ENCODE results near the gene CDC73.

Gene CDC73

DNA sequence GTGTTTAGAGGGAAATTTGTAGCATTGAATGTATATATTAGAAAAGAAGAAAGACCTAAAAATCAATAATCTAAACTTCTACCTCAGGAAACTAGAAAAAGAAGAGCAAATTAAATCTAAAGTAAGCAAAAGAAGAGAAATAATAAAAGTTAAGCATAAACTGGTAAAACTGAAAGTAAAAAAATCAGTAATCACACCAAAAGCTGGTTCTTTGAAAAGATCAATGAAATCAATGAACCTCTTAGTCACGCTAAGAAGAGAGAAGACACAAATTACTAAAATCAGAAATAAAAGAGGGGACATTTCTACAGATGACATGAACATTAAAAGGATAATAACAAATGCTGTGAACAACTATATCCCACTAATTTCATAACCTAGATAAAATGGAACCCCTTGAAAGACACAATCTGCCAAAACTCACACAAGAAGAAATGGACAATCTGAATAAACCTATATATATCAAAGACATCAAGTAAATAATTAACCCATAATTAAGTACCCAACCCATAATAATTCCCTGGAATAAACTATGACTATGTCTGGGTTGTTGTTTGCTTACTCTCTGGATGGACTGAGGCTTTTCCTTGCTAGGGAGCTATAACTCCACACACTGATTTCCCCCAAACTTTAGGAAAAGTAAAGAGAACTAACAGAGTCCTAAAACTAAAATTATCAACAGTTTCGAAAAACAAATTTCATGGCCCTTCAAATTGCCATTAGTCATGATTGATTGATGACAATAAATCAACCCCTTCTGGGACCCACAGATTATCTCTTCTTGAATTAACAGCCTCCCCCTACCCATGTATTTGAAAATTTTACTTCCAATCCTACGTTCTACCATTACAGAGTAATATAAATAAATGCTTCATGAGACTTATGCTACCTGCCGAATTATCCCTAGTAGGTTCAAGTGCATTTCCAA, 2.8 kb upstream of the CDC73 start:
- no peak for DNase-seq (ENCODE audit: low read depth)
- H3K4me3 ChIP-seq (replicated peaks; ENCODE audit: low read depth, low read length): no peak overlapping the region
- TF ChIP-seq, protein P1, sequence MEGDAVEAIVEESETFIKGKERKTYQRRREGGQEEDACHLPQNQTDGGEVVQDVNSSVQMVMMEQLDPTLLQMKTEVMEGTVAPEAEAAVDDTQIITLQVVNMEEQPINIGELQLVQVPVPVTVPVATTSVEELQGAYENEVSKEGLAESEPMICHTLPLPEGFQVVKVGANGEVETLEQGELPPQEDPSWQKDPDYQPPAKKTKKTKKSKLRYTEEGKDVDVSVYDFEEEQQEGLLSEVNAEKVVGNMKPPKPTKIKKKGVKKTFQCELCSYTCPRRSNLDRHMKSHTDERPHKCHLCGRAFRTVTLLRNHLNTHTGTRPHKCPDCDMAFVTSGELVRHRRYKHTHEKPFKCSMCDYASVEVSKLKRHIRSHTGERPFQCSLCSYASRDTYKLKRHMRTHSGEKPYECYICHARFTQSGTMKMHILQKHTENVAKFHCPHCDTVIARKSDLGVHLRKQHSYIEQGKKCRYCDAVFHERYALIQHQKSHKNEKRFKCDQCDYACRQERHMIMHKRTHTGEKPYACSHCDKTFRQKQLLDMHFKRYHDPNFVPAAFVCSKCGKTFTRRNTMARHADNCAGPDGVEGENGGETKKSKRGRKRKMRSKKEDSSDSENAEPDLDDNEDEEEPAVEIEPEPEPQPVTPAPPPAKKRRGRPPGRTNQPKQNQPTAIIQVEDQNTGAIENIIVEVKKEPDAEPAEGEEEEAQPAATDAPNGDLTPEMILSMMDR (IDR thresholded peaks at IDR 0.05; ENCODE audit: low read length, missing control alignments): no peak

DNA sequence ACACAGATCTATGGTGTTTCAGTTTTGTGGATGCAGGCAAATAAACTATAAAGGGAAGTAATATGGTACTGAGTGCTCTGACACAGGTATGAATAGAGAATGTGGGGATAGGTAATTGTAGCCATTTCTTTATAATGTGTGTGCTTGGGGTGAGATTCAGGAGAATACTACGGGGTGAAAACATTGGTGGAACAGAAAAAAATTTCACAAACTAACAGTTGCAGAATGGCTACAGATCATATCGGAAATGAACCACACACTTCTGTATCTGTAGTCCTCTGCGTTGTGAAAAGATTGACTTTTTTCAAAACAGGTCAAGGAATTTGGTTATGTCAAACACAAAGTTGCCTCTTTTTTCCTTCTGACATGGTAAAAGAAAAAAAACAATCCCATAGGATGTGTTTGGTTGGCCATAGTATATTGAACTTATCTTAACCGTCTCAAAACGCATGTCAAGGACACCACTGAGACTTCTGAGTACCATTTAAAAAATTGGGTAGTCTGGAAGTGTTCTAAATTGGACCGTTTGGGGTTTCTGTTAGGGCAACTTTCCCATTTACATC, 1.1 kb upstream of the CDC73 start:
- TF ChIP-seq, protein P1 (IDR thresholded peaks at IDR 0.05; ENCODE audit: low read length, missing control alignments): no peak
- no peak overlapping the region for H3K4me3 ChIP-seq (replicated peaks; ENCODE audit: low read depth, low read length)
- no peak for DNase-seq (ENCODE audit: low read depth)

DNA sequence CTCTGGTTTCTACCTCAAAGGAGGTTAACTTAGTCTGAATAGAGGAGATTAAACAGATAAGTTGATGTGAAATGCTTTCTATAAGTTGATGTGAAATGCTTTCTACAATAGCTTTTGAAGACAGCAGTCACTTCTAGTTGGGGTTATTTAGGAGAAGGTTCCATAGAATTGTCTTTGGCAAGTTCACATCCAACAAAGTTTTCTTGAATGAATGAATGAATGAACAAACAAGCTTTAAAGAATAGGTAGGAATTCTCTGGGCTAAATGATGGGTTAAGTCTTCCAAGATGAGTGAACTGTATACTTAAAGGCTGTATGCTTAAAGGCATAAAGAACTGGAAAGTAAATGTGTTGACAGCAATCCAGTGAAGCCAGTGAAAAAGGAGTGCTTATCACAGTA, 1.9 kb downstream of the CDC73 start:
- DNase-seq (ENCODE audit: low read depth): no peak
- peak overlapping the region; percentile 90 for H3K4me3 ChIP-seq (replicated peaks; ENCODE audit: low read depth, low read length)
- TF ChIP-seq, protein P1 (IDR thresholded peaks at IDR 0.05; ENCODE audit: low read length, missing control alignments): no peak

DNA sequence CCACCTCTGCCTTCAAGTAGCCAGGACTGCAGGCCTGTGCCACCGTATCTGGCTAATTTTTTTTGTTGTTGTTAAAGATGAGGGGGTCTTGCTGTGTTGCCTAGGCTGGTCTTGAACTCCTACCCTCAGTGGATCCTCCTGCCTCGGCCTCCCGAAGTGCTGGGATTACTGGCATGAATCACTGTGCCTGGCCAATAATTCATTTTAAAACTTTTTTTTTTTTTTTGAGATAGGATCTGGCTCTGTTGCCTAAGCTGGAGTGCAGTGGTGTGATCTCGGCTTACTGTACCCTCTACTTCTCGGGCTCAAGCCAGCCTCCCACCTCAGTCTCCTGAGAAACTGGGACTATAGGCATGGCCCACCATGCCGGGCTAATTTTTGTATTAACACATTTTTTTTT, 3.5 kb downstream of the CDC73 start:
- TF ChIP-seq, protein P1 (IDR thresholded peaks at IDR 0.05; ENCODE audit: low read length, missing control alignments): no peak
- no peak overlapping the region for H3K4me3 ChIP-seq (replicated peaks; ENCODE audit: low read depth, low read length)
- no peak for DNase-seq (ENCODE audit: low read depth)

DNA sequence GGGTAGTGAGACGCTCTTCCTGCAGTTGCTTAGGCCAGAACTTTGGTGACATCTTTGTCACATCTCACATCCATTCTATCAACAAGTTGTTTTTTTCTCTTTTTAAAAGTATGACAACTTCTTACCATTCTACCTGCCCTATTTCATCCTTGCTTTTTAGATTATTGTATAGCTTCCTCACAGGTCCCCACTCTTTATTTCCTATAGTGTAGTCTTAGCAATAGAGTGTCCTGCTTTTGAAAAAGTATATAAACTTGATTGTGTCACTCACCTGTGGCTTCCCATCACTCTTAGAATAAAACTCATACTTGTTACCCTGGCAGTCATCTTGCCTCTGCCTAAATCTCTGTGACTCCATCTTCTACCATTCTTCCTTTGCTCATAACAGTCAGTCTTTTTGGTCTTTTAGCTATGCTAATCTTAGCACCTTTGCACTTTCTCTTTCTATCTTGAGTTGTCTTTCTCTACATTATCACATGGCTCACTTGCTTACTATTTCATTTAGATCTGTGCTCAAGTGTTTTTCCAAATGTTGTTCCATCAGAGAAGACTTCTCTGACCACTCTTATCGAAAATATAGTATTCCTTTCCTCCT, 9.5 kb downstream of the CDC73 start:
- no peak for DNase-seq (ENCODE audit: low read depth)
- TF ChIP-seq, protein P1 (IDR thresholded peaks at IDR 0.05; ENCODE audit: low read length, missing control alignments): no peak
- no peak overlapping the region for H3K4me3 ChIP-seq (replicated peaks; ENCODE audit: low read depth, low read length)

DNA sequence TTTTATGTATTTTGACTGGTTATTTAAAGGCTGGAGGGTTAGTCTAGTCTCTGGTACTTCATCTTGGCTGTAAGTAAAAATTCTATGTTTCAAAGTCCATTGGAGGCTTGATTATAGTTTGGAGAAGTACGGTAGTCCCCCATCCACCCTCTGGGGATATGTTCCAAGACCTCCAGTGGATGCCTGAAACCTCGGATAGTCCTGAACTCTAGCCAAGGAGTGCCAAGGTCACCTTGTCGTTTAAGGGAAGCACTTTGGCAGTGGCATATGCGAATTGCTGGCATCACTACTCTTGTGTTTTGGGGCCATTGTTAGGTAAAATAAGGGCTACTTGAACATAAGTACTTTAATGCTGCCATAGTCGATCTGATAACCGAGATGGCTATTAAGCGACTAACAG, 18.4 kb downstream of the CDC73 start:
- TF ChIP-seq, protein P1 (IDR thresholded peaks at IDR 0.05; ENCODE audit: low read length, missing control alignments): no peak
- no peak for DNase-seq (ENCODE audit: low read depth)
- no peak overlapping the region for H3K4me3 ChIP-seq (replicated peaks; ENCODE audit: low read depth, low read length)
